ENCODE results near the gene SCAP. TPM values are rescaled to one million over a fixed set of nuclear protein-coding genes. Genes with fewer than 3 reads are reported as not detected.
"Not testable (repeated sequence)": the region's sequence is repeated elsewhere in the genome, so short reads cannot be mapped to it uniquely, and the experiment has no call there.

SCAP gene
- total and polyA plus RNA-seq, 4 donors: 44.1 to 91.8 (median 47.4) TPM

GRCh38 chr3:47482366-47482765, 6.6 kb upstream of the SCAP start:
- no peaks in the 10 kb centered on the region for H3K9me3 ChIP-seq (ENCODE audit: control insufficient read depth in 4 of 4, insufficient read depth in 3 of 4, low read length in 3 of 4)
- no peak overlapping the region for H3K9ac ChIP-seq (ENCODE audit: insufficient read depth in 1 of 2, low read length in 2 of 2)
- WGBS, 2 donors: 67 to 88% methylated on average over 2 of the region's 2 CpGs
- H3K4me3 ChIP-seq: no peak overlapping the region
- no peaks in the 10 kb centered on the region for H3K36me3 ChIP-seq (ENCODE audit: control insufficient read depth in 4 of 4, insufficient read depth in 4 of 4, low read length in 4 of 4)
- no peak overlapping the region for H3K27ac ChIP-seq (ENCODE audit: low read depth in 1 of 2, low read length in 1 of 2)
- H3K4me1 ChIP-seq (ENCODE audit: control insufficient read depth in 5 of 5, insufficient read depth in 5 of 5, low read length in 5 of 5): no peaks in the 10 kb centered on the region
- DNase-seq (no peak), ATAC-seq (ENCODE audit: insufficient read depth, low FRiP score) (no peak)
- no peaks in the 10 kb centered on the region for H3K27me3 ChIP-seq (ENCODE audit: control insufficient read depth in 3 of 3, insufficient read depth in 3 of 3, low read length in 2 of 3)
- TF ChIP-seq, protein P1, sequence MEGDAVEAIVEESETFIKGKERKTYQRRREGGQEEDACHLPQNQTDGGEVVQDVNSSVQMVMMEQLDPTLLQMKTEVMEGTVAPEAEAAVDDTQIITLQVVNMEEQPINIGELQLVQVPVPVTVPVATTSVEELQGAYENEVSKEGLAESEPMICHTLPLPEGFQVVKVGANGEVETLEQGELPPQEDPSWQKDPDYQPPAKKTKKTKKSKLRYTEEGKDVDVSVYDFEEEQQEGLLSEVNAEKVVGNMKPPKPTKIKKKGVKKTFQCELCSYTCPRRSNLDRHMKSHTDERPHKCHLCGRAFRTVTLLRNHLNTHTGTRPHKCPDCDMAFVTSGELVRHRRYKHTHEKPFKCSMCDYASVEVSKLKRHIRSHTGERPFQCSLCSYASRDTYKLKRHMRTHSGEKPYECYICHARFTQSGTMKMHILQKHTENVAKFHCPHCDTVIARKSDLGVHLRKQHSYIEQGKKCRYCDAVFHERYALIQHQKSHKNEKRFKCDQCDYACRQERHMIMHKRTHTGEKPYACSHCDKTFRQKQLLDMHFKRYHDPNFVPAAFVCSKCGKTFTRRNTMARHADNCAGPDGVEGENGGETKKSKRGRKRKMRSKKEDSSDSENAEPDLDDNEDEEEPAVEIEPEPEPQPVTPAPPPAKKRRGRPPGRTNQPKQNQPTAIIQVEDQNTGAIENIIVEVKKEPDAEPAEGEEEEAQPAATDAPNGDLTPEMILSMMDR (IDR thresholded peaks at IDR 0.05; ENCODE audit: control extremely low read depth, extremely low read depth): no peak

DNA sequence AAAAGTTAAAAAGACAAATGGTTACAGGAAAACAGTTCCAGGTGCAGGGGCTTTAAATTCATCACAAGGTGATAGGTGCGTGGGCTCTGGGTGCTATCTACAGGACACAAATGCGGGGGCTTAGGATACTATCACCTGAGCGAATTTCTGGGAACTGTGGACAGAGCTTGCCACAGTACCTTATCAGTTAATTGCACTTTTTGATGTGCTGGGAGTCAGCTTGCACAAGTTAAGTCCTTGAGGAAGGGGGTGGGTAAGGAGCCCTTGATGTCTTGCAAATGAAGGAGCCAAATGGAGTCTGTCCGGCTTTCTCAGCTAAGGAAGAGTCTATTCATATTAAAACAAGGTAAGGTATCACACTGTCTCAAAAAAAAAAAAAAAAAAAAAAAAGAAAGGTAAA, 6.0 kb upstream of the SCAP start:
- 68 to 81% methylated on average over 4 of the region's 4 CpGs for WGBS, 2 donors
- H3K27ac ChIP-seq (ENCODE audit: low read depth in 1 of 2, low read length in 1 of 2); H3K4me1 ChIP-seq (ENCODE audit: control insufficient read depth in 5 of 5, insufficient read depth in 5 of 5, low read length in 5 of 5); H3K4me3 ChIP-seq; H3K27me3 ChIP-seq (ENCODE audit: control insufficient read depth in 3 of 3, insufficient read depth in 3 of 3, low read length in 2 of 3); DNase-seq; H3K36me3 ChIP-seq (ENCODE audit: control insufficient read depth in 4 of 4, insufficient read depth in 4 of 4, low read length in 4 of 4); H3K9ac ChIP-seq (ENCODE audit: insufficient read depth in 1 of 2, low read length in 2 of 2); ATAC-seq (ENCODE audit: insufficient read depth, low FRiP score); H3K9me3 ChIP-seq (ENCODE audit: control insufficient read depth in 4 of 4, insufficient read depth in 3 of 4, low read length in 3 of 4): not testable (repeated sequence)

DNA sequence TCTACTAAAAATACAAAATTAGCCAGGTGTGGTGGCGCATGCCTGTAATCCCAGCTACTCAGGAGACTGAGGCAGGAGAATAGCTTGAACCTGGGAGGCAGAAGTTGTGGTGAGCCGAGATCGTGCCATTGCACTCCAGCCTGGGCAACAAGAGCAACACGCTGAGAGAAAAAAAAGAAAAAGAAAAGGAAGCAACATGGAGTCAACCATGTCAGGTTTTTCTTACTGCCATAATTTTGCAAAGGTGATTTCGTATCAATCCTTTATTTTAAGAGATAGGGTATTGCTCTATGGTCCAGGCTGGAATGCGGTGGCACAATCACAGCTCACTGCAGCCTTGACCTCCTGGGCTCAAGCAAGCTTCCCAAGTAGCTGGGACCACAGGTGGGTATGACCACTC, 4.5 kb upstream of the SCAP start:
- not testable (repeated sequence) for H3K9me3 ChIP-seq (ENCODE audit: control insufficient read depth in 4 of 4, insufficient read depth in 3 of 4, low read length in 3 of 4); H3K4me1 ChIP-seq (ENCODE audit: control insufficient read depth in 5 of 5, insufficient read depth in 5 of 5, low read length in 5 of 5); H3K27me3 ChIP-seq (ENCODE audit: control insufficient read depth in 3 of 3, insufficient read depth in 3 of 3, low read length in 2 of 3); H3K36me3 ChIP-seq (ENCODE audit: control insufficient read depth in 4 of 4, insufficient read depth in 4 of 4, low read length in 4 of 4); DNase-seq; ATAC-seq (ENCODE audit: insufficient read depth, low FRiP score); H3K4me3 ChIP-seq; H3K9ac ChIP-seq (ENCODE audit: insufficient read depth in 1 of 2, low read length in 2 of 2); H3K27ac ChIP-seq (ENCODE audit: low read depth in 1 of 2, low read length in 1 of 2)
- WGBS, 2 donors: 95 to 96% methylated on average over 6 of the region's 6 CpGs

DNA sequence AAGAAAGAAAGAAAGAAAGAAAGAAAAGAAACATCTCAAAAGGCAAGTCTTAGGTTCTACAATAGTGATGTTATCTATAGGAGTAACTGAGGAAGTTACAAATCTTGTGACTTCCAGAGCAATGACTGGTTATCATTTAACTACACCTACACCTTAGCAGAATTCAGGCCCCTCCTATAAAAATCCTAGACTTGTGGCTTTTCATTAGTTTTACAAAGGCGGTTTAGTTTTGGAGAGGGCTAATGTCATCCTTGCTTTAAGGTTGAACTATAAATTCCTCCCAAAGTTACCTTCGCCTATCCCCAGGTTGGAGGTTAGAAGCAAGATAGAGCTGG, 4.1 kb upstream of the SCAP start:
- Histone ChIP-seq H3K9me3 (ENCODE audit: control insufficient read depth in 4 of 4, insufficient read depth in 3 of 4, low read length in 3 of 4) (no peaks in the 10 kb centered on the region), H3K36me3 (ENCODE audit: control insufficient read depth in 4 of 4, insufficient read depth in 4 of 4, low read length in 4 of 4) (no peaks in the 10 kb centered on the region), H3K27me3 (ENCODE audit: control insufficient read depth in 3 of 3, insufficient read depth in 3 of 3, low read length in 2 of 3) (no peaks in the 10 kb centered on the region), H3K27ac (ENCODE audit: low read depth in 1 of 2, low read length in 1 of 2) (no peak overlapping the region), H3K4me1 (ENCODE audit: control insufficient read depth in 5 of 5, insufficient read depth in 5 of 5, low read length in 5 of 5) (peaks cover 0 to 10% (median 5%) of the 10 kb centered on the region in 5 donors), H3K4me3 (no peak overlapping the region), H3K9ac (ENCODE audit: insufficient read depth in 1 of 2, low read length in 2 of 2) (no peak overlapping the region)
- DNase-seq: no peak
- TF ChIP-seq, protein P1 (IDR thresholded peaks at IDR 0.05; ENCODE audit: control extremely low read depth, extremely low read depth): no peak
- 96% methylated on average over 2 of the region's 2 CpGs for WGBS, 2 donors
- no peak for ATAC-seq (ENCODE audit: insufficient read depth, low FRiP score)

DNA sequence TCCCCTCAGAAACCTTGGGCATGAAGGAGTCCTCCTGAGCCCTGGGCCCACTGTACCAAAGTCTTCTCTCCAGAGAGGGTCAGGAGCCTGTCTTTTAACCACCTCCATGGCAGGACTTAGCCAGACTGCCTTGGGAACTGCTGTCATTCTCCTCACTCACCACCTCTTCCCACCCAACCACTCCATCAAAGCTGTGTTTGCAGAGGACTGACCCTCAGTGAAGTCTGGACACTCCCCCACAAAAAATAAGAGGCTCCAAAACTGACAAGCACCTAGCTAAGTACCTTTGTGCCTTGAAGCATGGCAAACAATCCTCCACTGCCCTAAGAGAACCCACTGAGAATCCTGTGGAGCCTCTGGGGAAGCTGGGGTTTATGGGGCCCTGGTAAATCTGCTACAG, 2.3 kb upstream of the SCAP start:
- Histone ChIP-seq H3K9me3 (ENCODE audit: control insufficient read depth in 4 of 4, insufficient read depth in 3 of 4, low read length in 3 of 4) (no peaks in the 10 kb centered on the region), H3K27ac (ENCODE audit: low read depth in 1 of 2, low read length in 1 of 2) (no peak overlapping the region), H3K36me3 (ENCODE audit: control insufficient read depth in 4 of 4, insufficient read depth in 4 of 4, low read length in 4 of 4) (no peaks in the 10 kb centered on the region), H3K4me3 (no peak overlapping the region), H3K27me3 (ENCODE audit: control insufficient read depth in 3 of 3, insufficient read depth in 3 of 3, low read length in 2 of 3) (no peaks in the 10 kb centered on the region), H3K4me1 (ENCODE audit: control insufficient read depth in 5 of 5, insufficient read depth in 5 of 5, low read length in 5 of 5) (peaks cover 0 to 15% (median 9%) of the 10 kb centered on the region in 5 donors), H3K9ac (ENCODE audit: insufficient read depth in 1 of 2, low read length in 2 of 2) (no peak overlapping the region)
- no peak for DNase-seq
- ATAC-seq (ENCODE audit: insufficient read depth, low FRiP score): no peak
- TF ChIP-seq, protein P1 (IDR thresholded peaks at IDR 0.05; ENCODE audit: control extremely low read depth, extremely low read depth): no peak

All from lung (tissue), 12 donors.